ENCODE results near the gene CORO2B. TPM values are rescaled to one million over a fixed set of nuclear protein-coding genes. Genes with fewer than 3 reads are reported as not detected.
"Not testable (repeated sequence)": the region's sequence is repeated elsewhere in the genome, so short reads cannot be mapped to it uniquely, and the experiment has no call there.

The CORO2B gene
- total RNA-seq, 1 donor from 2014 or later, result 8.5 TPM

DNA sequence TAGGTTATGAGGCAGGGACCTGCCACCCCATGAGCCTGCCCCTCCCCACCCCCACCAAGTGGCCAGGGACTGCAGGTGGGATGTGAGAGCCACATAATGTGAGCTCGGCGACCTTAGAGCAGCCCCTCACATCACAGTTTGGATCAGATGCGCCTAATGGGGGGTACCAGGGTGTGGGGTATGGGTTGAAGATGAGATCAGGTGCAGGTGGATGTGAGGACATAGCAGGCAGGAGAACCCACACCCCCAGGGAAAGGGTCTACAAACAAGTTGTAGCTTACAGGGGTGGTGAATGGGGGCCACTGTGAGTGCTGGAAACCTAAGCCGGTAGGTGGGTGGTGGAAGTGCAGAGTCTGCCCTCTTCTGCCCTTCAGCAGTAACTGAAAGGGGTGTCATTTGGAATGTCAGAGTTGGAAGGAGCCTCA is 94.0 kb downstream of the CORO2B start:
- ATAC-seq (no peak), DNase-seq (ENCODE audit: missing footprints) (no peak)
- intact Hi-C loops (cut with DNase I), result loop anchor here (5.0 kb wide), 1 partner anchor 40 kb away; no protein-coding TSS in a partner anchor

DNA sequence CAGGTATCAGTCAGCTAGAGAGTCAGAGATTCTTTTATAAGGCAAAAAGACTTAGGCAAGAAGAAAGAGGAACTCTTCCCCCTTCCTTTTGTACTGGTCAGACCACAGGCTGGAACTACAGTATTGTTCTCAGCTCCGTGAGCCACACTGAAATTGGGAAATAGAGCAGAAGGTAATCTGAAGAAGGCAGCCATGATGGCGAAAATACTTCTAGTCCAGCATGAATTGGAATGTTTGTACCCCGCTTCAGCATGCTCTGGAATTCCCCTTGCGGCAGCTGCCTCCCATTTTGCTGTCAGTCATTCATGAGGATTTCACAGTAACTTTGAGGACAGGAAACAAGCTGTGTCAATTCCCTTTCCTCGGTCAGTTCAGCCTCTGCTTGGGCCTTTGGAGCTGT is 96.2 kb downstream of the CORO2B start:
- no peak for ATAC-seq
- intact Hi-C loops (cut with DNase I), result loop anchor here (1.0 to 5.0 kb wide), 4 partner anchors 43 to 201 kb away; partner anchors contain the start of gene CORO2B
- DNase-seq (ENCODE audit: missing footprints), result no peak

DNA sequence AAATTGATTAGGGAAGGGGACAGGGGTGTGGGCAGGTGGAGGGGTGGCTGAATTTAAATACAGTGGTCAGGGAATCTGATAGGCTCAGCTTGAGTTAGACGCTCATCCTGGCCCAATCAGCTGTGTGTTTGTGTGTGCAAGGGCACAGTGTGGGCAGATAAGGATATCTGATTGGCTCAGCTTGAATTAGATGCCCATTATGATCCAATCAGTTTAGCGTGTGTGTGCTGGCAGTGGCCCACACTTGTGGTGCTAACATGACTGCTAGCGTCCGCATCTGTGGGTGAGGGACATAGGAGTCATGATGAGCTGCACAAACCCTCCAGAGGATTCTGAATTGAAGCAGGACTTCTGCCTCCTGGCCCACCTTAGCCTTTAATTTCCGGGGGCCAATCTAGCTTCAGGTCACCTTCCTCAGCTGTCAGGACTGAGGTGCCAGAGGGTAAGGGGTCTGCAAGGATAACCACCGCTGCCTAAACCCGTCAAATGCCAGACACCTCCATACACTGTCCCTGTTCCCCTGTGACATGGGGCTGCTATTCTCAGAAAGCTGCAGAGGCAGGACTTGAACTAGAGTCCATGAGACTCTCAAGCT is 97.3 kb downstream of the CORO2B start:
- no peak for DNase-seq (ENCODE audit: missing footprints)
- no peak for ATAC-seq
- intact Hi-C loops (cut with DNase I), result no loop called here

DNA sequence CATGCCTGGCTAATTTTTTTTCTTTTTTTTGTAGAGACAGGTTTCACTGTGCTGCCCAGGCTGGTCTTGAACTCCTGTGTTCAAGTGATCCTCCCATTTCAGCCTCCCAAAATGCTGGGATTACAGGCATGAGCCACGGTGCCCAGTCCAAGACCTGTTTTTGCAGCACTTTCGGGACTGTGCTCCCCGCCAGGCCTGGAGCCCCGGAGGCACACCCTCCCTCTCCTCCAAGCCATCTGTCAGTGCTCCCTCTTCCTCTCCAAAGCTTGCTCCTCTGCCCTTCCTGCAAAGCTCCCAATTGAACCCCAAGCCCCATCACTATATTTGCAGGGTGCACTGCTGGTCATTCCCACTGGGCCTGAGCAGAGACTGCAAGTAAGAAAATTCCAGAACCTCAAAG is 98.1 kb downstream of the CORO2B start:
- ATAC-seq (no peak), DNase-seq (ENCODE audit: missing footprints) (no peak)
- intact Hi-C loops (cut with DNase I), result no loop called here

DNA sequence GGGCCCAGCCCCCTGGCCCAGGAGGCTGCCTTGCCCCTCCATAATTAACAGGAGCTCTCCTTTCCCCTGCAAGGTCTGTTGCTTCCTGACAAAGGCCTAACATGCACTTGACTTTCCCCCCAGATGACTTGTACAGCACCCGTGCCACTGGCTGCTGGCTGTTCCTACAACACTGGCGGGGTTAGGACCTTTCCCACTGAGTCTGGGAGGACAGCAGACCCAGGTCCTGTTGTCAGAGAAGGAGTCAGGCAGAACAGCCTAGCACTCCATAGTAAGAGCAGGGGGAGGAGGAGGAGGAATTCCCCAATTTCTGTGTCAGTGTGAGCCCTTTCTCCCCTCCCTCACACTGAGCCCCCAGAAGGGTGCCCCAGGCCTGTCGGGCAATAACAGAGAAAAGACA is 99.2 kb downstream of the CORO2B start:
- intact Hi-C loops (cut with DNase I), result no loop called here
- no peak for DNase-seq (ENCODE audit: missing footprints)
- no peak for ATAC-seq

DNA sequence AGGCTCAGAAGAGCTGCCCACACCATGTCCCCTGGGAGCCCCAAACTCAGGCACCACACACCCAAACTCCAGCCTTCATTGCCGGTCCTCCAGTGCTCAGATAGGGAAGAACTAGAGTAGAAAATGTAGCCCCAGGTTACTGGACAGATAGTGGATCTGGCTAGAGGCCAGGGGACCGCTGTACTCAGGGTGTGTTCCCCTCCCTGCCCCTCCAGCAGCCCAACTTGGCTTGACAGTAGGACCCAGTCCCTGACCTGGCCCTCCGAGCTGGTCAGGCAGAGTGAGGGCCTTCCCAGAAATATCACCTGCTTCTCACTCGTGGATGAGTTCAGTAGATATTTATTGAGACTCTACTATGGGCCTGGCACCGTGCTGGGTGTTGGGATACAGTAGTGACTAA is 100.0 kb downstream of the CORO2B start:
- ATAC-seq (no peak), DNase-seq (ENCODE audit: missing footprints) (no peak)
- intact Hi-C loops (cut with DNase I), result no loop called here

DNA sequence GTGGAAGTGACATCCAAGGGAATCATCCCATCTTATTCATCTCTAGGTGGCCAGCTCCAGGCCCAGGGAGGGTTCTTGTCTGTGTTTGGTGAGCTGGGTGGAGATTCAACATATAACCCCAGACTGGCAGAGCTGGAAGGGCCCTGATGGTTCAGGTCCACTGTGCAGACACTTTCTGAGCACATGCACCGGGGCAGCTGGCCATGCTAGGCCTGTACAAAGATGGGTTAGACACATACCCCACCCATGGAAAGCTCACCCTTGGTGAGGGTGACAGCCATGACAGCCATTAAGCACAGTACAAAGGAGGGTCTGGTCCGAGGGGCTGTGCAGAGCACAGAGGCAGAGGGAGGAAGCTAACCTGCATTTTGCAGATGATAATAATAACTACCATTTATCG is 100.4 kb downstream of the CORO2B start:
- no peak for DNase-seq (ENCODE audit: missing footprints)
- no peak for ATAC-seq
- intact Hi-C loops (cut with DNase I), result no loop called here

DNA sequence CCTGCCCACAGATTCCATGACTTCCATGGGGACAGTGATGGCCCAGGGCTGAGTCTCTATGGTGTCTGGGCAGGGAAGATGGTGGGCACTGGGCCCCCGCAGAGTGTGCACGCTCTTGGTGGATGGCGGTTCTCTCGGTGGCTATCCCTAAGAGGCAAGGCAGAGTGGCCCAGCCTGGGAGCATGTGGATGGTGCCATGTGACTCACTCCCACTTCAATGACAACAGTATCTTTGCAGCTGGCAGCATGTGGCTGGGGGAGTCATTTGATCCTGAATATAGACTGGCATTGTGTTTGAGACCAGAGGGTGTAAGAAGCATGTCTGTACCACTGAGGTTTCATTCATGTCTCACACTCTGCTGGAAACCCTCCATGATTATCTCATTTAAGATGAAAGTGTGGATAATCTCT is 101.2 kb downstream of the CORO2B start:
- intact Hi-C loops (cut with DNase I), result loop anchor here (5.0 kb wide), 1 partner anchor 92 kb away; no protein-coding TSS in a partner anchor
- ATAC-seq, result no peak

DNA sequence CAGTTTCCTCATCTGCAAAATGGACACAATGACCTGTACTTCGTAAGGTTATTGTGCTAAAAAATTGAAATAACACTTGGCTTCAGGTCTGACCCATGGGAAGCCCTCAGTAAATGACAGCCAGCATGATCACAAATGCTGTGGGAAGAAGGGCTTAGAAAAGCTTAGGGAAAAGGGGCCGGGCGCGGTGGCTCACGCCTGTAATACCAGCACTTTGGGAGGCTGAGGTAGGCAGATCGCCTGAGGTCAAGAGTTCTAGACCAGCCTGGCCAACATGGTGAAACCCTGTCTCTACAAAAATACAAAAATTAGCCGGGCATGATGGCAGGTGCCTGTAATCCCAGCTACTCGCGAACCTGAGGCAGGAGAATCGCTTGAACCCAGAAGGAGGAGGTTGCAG is 102.0 kb downstream of the CORO2B start:
- not testable (repeated sequence) for DNase-seq (ENCODE audit: missing footprints); ATAC-seq
- intact Hi-C loops (cut with DNase I), result loop anchor here (5.0 kb wide), 1 partner anchor 92 kb away; no protein-coding TSS in a partner anchor

More for the DNA sequence above, 101.2 kb downstream of the CORO2B start:
- DNase-seq (ENCODE audit: missing footprints), result no peak

DNA sequence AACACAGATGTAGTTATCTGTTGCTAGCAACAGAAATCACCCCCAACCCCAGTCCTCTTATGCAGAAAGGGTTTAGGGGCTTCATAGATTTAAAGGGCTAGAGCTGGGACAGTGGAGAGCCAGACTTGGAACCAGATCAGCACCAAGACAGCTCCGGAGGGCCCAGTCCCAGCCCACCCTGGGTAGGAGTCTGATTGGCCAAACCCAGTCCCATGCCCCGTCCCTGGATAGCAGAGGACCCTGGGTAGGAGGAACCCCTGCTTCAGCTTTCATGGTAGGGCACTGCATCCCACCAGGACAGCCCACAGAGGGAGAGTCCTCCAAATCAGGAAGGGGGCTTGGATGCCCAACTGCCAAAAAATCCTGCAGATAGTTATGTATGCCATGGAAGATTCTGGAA is 103.0 kb downstream of the CORO2B start:
- DNase-seq (ENCODE audit: missing footprints) (no peak), ATAC-seq (no peak)
- intact Hi-C loops (cut with DNase I), result loop anchor here (5.0 kb wide), 1 partner anchor 90 kb away; no protein-coding TSS in a partner anchor

DNA sequence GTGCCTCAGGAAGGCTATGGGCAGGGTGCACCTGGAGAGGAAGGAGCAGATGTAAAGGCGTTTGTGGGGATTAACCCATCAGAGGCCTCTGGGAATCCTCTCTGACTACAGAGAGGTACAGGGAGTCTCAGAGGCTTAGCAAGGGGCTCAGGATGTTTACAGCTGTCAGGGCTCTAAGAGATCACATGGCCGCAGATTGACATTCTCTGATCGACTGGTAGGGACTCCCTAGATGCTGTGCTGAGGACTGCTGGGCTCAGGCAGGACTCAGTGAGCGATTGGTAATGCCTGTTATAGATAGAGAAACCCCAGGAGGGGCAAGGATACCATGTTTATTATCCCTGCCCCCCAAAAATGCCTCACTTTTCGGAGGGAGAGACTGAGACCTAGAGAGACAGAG is 103.5 kb downstream of the CORO2B start:
- no peak for DNase-seq (ENCODE audit: missing footprints)
- intact Hi-C loops (cut with DNase I), result loop anchor here (5.0 kb wide), 1 partner anchor 90 kb away; no protein-coding TSS in a partner anchor
- no peak for ATAC-seq

DNA sequence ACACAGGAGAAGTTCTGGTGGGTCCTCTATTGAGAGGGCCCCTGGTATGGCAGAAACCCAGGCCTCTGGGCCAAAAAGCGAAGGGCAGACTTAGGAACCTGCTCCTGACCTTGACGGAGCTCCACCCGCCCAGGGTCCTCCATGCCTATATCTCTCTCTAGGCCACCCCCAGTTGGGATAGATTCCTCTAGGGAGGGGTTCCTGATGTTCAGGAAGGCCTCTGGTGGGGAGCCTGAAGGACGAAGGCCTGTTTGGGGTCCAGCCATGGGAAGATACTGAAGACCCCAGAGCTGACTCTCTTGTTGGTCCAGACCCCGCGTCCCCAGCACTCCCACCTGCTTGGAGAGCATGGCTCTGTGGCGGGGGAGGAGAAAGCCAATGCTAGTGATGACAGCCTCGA is 104.2 kb downstream of the CORO2B start:
- ATAC-seq, result no peak
- intact Hi-C loops (cut with DNase I), result loop anchor here (5.0 kb wide), 1 partner anchor 89 kb away; no protein-coding TSS in a partner anchor

DNA sequence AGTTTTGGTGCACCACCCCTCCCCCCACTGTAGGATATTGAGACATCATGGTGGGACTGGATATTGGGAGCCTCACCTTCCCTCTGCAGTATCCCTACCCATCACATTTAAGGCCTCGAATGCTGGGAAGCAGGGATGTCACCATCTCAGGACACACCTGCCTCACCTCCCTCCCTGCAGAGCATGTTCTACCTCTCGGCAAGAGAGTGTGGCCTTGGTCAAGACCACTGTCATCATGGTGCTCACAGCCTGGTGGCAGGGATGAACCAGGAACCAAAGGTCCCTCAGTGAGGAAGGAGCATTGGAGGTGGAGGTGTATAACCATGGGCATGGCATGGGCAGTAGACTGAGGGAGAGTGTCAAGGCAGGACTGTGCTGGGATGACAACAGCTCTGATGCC is 104.8 kb downstream of the CORO2B start:
- intact Hi-C loops (cut with DNase I), result loop anchor here (5.0 kb wide), 1 partner anchor 89 kb away; no protein-coding TSS in a partner anchor
- no peak for ATAC-seq
- DNase-seq (ENCODE audit: missing footprints), result no peak

More for the DNA sequence above, 104.2 kb downstream of the CORO2B start:
- DNase-seq (ENCODE audit: missing footprints), result no peak

DNA sequence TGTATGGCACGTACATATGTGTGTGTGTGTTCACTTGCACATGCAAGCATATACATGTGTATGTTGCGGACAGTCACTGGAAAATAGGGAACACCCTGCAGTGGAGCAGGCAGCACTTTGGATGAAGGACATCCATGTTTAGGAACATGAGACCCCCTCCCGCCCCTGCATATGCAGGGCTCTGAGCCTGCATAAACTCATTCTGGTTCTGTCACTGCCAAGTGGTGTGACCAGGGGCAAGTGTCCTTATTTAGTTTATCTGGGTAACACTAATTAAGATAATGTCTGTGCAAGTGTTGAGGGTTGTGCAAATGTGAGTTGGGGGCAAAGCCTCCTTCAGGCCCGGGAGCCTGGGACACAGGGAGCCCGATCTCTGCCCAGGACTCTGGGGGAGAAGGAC is 105.7 kb downstream of the CORO2B start:
- intact Hi-C loops (cut with DNase I), result loop anchor here (5.0 kb wide), 1 partner anchor 88 kb away; no protein-coding TSS in a partner anchor
- ATAC-seq (no peak), DNase-seq (ENCODE audit: missing footprints) (no peak)

DNA sequence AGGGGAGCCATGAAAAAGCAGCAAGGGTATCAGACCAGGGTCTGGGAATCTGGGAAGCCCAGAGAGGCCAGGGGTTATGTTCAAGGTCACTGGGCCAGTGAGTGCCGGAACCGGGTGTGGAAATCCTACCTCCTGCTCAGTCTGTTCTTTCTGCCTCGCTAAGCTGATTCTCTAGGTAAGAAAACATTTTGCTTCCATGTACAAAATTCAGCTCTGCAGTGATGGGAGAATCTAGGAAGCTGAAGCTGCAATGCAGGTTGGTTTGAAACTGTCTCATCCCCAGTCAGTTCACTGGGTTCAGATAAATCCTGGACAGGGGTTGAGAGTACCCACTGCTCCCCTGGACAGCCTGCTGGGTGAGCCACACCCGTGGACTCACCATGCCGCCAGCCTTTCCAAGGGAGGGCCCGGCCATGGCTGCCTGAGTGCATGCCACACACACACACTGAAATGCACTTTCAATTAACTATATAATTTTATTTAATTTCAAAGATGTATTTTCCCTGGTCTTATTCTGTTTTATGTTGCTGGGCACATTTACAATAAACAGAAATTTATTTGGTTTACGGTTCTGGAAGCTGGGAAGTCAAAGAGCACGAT is 108.4 kb downstream of the CORO2B start:
- no peak for ATAC-seq
- no peak for DNase-seq (ENCODE audit: missing footprints)
- intact Hi-C loops (cut with DNase I), result no loop called here

DNA sequence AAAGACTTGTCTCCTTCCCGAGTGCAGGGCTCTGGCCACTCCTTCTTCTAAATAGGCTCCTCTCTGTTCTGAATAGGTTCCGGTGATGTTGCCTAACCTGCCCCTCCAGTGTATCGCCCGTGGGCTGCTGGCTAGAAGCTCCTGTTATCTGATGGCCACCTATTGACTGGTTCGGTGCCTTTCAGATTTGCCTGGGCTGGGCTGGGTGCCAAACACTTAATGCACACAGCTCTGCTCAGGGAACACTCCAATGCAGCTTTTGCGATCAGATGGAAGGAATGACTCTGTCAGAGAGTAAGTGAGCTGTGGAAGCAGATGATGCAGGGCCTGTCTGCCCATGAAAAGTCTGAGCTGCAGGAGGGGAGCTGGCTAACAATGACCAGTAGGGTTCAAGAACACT is 112.9 kb downstream of the CORO2B start:
- no peak for DNase-seq (ENCODE audit: missing footprints)
- intact Hi-C loops (cut with DNase I), result no loop called here
- ATAC-seq, result no peak

DNA sequence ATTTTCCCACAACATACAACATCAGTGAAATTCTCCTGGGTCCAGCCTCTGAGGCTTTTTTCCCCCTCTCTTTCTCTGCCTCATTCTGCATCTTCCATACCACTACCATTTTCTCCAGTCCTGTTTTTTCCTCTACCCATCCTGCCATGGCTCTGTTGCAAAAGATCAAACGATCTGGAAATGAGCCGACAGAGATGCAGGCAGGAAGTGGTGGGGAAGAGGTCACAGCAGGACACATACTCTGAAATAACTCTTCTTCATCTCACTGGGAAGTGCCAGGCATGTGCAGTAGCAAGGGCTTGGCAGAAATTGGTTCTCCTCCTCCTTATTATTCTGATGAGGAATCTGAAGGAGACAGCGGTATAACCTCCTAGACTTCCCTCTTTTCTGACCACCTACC is 114.3 kb downstream of the CORO2B start:
- no peak for DNase-seq (ENCODE audit: missing footprints)
- intact Hi-C loops (cut with DNase I), result no loop called here
- no peak for ATAC-seq

DNA sequence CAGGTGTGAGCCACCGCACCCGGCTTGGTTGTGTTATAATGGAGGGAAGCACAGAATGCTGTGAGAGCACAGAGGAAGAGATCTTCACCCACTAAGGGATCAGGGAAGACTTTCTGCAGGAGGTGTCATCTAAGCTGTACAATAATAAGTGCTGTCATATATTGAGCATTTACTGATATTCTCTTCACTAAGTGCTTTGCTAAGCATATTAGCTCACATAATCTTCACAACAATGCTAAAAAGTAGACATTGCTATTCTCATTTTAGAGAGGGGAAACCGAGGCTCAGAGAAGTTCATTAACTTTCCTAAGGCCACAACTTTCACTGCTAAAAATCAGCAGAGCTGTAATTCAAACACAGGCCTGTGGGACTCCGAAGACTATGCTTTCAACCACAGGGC is 115.3 kb downstream of the CORO2B start:
- no peak for DNase-seq (ENCODE audit: missing footprints)
- intact Hi-C loops (cut with DNase I), result no loop called here
- no peak for ATAC-seq

DNA sequence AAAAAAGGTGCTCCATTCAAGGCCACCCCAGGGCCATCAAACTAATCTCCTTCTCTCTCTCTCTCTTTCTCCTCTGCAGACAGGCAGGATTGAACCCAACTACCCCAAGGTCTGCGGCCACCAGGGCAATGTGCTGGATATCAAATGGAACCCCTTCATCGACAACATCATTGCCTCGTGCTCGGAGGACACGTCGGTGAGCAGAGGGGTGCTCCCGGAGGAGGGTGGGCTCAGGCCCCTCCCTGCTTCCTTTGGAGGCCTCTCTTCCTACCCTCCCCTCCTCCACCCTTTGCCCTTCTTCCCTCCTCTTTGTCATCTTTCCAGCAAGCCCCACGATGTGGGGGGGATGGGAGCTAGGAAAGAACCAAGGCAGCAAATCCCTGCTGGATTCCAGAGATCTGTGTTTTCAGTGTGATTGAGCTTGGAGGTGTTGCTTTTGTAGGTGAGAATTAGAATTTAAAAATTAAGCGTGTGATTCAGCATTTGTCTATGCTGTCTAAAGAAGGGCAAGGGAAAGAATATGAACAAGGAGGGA is 116.3 kb downstream of the CORO2B start:
- intact Hi-C loops (cut with DNase I), result no loop called here
- ATAC-seq, result no peak
- no peak for DNase-seq (ENCODE audit: missing footprints)

All from Right ventricle myocardium inferior (tissue), 1 donor.